Stomach (tissue), 4 donors: ENCODE data around the gene ZBTB42.

ENCODE experiments used
- EP300 ChIP-seq: sonication (generic); formaldehyde crosslinking; IDR thresholded peaks from one replicate; pipeline ENCODE4 v1.6.1; 2017; ENCODE audit warnings: antibody characterized with exemption
- POLR2A ChIP-seq, 4 donors: fragments of 450-650 bp; IDR thresholded peaks; one replicate each; pipeline ENCODE4 v1.6.1; 2016; ENCODE audit warnings: antibody characterized with exemption in 4 of 4, control low read depth in 2 of 4, mild to moderate bottlenecking in 1 of 4, moderate library complexity in 1 of 4
- POLR2AphosphoS5 ChIP-seq, 3 donors: sonication (generic); formaldehyde crosslinking; IDR thresholded peaks; one replicate each; pipeline ENCODE4 v1.6.1; 2016; ENCODE audit warnings: antibody characterized with exemption in 3 of 3
- TF ChIP-seq, protein P1 (sequence below), 7 experiments: fragments of 450-650 bp in 4 of 7; fragments of 200-600 bp in 3 of 7; sonication (generic) in 3 of 7; IDR thresholded peaks; one replicate each; pipeline ENCODE4 v1.5.1; 2016 to 2019; ENCODE audit warnings: antibody characterized with exemption in 7 of 7, control low read depth in 2 of 7, mild to moderate bottlenecking in 1 of 7

DNA sequence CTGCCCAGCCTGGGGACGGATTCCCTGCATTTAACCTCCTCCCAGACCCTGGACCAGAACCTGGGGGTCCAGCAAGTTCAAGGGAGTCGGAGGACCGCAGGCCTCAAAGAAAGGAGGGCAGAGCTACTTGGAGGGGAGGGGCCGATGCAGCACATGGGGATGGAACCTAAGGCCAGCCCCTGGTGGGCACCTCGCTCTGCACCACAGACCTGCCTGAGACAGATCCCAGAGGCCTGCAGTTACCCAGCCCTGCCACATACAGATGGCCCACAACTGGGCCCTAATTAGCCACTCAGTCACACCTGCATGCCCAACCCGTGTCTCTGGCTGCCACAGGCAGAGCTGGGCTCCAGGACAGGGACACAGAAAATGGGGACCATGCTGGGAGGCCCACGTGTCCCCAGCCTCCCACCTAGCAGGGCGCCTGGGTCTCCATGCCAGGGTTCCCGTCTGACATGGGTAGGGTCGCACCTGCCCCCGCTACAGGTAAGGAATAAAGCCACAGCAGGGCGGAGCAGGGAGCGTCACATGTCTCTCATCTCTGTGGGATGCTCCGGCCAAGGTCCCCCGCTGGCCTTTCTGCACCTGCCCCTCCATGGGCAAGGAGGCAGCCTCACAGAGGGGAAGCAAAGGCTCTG is 22.1 kb upstream of the ZBTB42 start:
- TF ChIP-seq, protein P1, sequence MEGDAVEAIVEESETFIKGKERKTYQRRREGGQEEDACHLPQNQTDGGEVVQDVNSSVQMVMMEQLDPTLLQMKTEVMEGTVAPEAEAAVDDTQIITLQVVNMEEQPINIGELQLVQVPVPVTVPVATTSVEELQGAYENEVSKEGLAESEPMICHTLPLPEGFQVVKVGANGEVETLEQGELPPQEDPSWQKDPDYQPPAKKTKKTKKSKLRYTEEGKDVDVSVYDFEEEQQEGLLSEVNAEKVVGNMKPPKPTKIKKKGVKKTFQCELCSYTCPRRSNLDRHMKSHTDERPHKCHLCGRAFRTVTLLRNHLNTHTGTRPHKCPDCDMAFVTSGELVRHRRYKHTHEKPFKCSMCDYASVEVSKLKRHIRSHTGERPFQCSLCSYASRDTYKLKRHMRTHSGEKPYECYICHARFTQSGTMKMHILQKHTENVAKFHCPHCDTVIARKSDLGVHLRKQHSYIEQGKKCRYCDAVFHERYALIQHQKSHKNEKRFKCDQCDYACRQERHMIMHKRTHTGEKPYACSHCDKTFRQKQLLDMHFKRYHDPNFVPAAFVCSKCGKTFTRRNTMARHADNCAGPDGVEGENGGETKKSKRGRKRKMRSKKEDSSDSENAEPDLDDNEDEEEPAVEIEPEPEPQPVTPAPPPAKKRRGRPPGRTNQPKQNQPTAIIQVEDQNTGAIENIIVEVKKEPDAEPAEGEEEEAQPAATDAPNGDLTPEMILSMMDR (IDR thresholded peaks at IDR 0.05) = no peak
- TF ChIP-seq POLR2A (IDR thresholded peaks at IDR 0.05) = no peak
- TF ChIP-seq POLR2AphosphoS5 (IDR thresholded peaks at IDR 0.05) = no peak
- no peak for TF ChIP-seq EP300
